GM12865 (cell line): Measurements from ENCODE around the gene RAB7B.
"Not testable (repeated sequence)": the region's sequence is repeated elsewhere in the genome, so short reads cannot be mapped to it uniquely, and the experiment has no call there.

ENCODE experiments used
- DNase-seq: peaks from one replicate; pipeline ENCODE4 v3.0.0; 2010; ENCODE audit warnings: low read depth
- H3K4me3 ChIP-seq: 2 replicates; pipeline ENCODE4 v1.5.1; 2011; ENCODE audit warnings: mild to moderate bottlenecking, low read depth, low read length, control low read depth
- CTCF ChIP-seq: IDR thresholded peaks from 2 replicates; pipeline ENCODE4 v1.5.1; 2011; ENCODE audit warnings: low read length, control low read depth, low read depth, inconsistent platforms; ENCODE audit not compliant: insufficient read depth; ENCODE audit errors: missing control alignments

RAB7B gene

GRCh38 chr1:205998457-205999241 lies 4.5 kb downstream of the RAB7B start:
- no peak overlapping the region for H3K4me3 ChIP-seq
- no peak for TF ChIP-seq CTCF
- no peak for DNase-seq

- not testable (repeated sequence) for DNase-seq, H3K4me3 ChIP-seq
These were observed 6.6 kb downstream of the RAB7B start for GRCh38 chr1:205996641-205997040.

GRCh38 chr1:205994346-205994745 lies 8.8 kb downstream of the RAB7B start:
- TF ChIP-seq CTCF, result no peak
- H3K4me3 ChIP-seq, result no peak overlapping the region
- DNase-seq, result no peak

GRCh38 chr1:205993068-205993467 lies 10.1 kb downstream of the RAB7B start:
- DNase-seq, result no peak

GRCh38 chr1:205992218-205992882 lies 10.8 kb downstream of the RAB7B start:
- DNase-seq, result no peak
- H3K4me3 ChIP-seq, result no peak overlapping the region
- no peak for TF ChIP-seq CTCF

More at GRCh38 chr1:205993068-205993467, 10.1 kb downstream of the RAB7B start:
- no peak overlapping the region for H3K4me3 ChIP-seq
- no peak for TF ChIP-seq CTCF

GRCh38 chr1:205991237-205991636 lies 12.0 kb downstream of the RAB7B start:
- no peak overlapping the region for H3K4me3 ChIP-seq
- no peak for DNase-seq
- TF ChIP-seq CTCF, result no peak

- DNase-seq, result no peak
- H3K4me3 ChIP-seq, result no peak overlapping the region
- TF ChIP-seq CTCF, result no peak
These were observed 13.0 kb downstream of the RAB7B start for GRCh38 chr1:205990226-205990625.
